SK-N-SH (cell line): ENCODE data around the gene C5orf63. TPM values are rescaled to one million over a fixed set of nuclear protein-coding genes. Genes with fewer than 3 reads are reported as not detected.
A peak's percentile ranks its signal among the peaks of the same experiment; 100 is the strongest.

Source experiments
- CTCF ChIA-PET: fragments of 300-600, 350-600 bp; formaldehyde crosslinking; extraction: SDS; loops from one replicate; lab custom pipeline; 2021; lab: Yijun Ruan, JAX
- POLR2A ChIA-PET: fragments of 350-600 bp; sonication (Branson Sonifier 250); formaldehyde crosslinking; extraction: SDS; loops from one replicate; lab custom pipeline; 2020; ENCODE audit warnings: antibody characterized with exemption, inconsistent platforms; lab: Yijun Ruan, JAX
- DNase-seq: peaks from one replicate; pipeline ENCODE4 v3.0.0; 2012
- H2AFZ ChIP-seq: fragments of 200-600 bp; sonication (generic); 2 replicates; pipeline ENCODE4 v1.8.1; 2016; ENCODE audit warnings: antibody characterized with exemption, mild to moderate bottlenecking, low read depth
- H3F3A ChIP-seq: fragments of 200-600 bp; sonication (generic); replicated peaks from 2 replicates; pipeline ENCODE3; 2016; ENCODE audit warnings: antibody characterized with exemption, mild to moderate bottlenecking; ENCODE audit not compliant: insufficient read depth
- H3K27ac ChIP-seq, 2 experiments: fragments of 200-500 bp in 1 of 2; fragments of 200-600 bp in 1 of 2; sonication (Bioruptor generic) in 1 of 2; sonication (generic), shearing (Covaris generic) in 1 of 2; 2 replicates each; pipeline versions ENCODE4 v1.5.1 to v1.6.1; 2014 to 2016; ENCODE audit warnings: low read depth in 2 of 2, inconsistent platforms in 1 of 2, low read length in 1 of 2, mild to moderate bottlenecking in 1 of 2, mixed read lengths in 1 of 2
- H3K27me3 ChIP-seq: fragments of 200-600 bp; sonication (generic), shearing (Covaris generic); 2 replicates; pipeline ENCODE4 v1.6.1; 2016; ENCODE audit warnings: mixed run types; ENCODE audit not compliant: insufficient read depth
- H3K36me3 ChIP-seq, 2 experiments: fragments of 200-500 bp in 1 of 2; fragments of 200-600 bp in 1 of 2; sonication (Bioruptor generic) in 1 of 2; sonication (generic) in 1 of 2; replicated peaks in 1 of 2; 2 replicates each; pipeline versions ENCODE3 to v1.5.1; 2014 to 2016; ENCODE audit warnings: low read length in 1 of 2, mild to moderate bottlenecking in 1 of 2; ENCODE audit not compliant: insufficient read depth in 2 of 2, control insufficient read depth in 1 of 2
- H3K4me1 ChIP-seq, 2 experiments: fragments of 200-500 bp in 1 of 2; fragments of 200-600 bp in 1 of 2; sonication (Bioruptor generic) in 1 of 2; sonication (generic), shearing (Covaris generic) in 1 of 2; 2 replicates each; pipeline versions ENCODE4 v1.5.1 to v1.6.1; 2014 to 2016; ENCODE audit warnings: low read depth in 1 of 2, low read length in 1 of 2, mixed run types in 1 of 2; ENCODE audit not compliant: insufficient read depth in 2 of 2, control insufficient read depth in 1 of 2
- H3K4me2 ChIP-seq: fragments of 200-600 bp; sonication (generic), shearing (Covaris generic); 2 replicates; pipeline ENCODE4 v1.6.1; 2017; ENCODE audit warnings: mixed run types
- H3K4me3 ChIP-seq, 2 experiments: fragments of 200-500 bp in 1 of 2; fragments of 200-600 bp in 1 of 2; sonication (Bioruptor generic) in 1 of 2; sonication (generic), shearing (Covaris generic) in 1 of 2; 2 replicates each; pipeline versions ENCODE4 v1.5.1 to v1.8.1; 2014 to 2016; ENCODE audit warnings: low read depth in 2 of 2, inconsistent platforms in 1 of 2, low read length in 1 of 2, mild to moderate bottlenecking in 1 of 2, mixed read lengths in 1 of 2, moderate library complexity in 1 of 2
- H3K79me2 ChIP-seq: fragments of 200-600 bp; sonication (generic); 2 replicates; pipeline ENCODE4 v1.8.1; 2017; ENCODE audit warnings: mild to moderate bottlenecking; ENCODE audit not compliant: insufficient read depth
- H3K9ac ChIP-seq: fragments of 200-600 bp; sonication (generic); 2 replicates; pipeline ENCODE4 v1.6.1; 2017; ENCODE audit warnings: mixed run types
- H3K9me2 ChIP-seq: fragments of 200-600 bp; sonication (generic); 2 replicates; pipeline ENCODE4 v1.6.1; 2017; ENCODE audit warnings: mixed run types
- H3K9me3 ChIP-seq: fragments of 200-600 bp; sonication (generic); 2 replicates; pipeline ENCODE4 v1.6.1; 2017; ENCODE audit warnings: mixed run types, mild to moderate bottlenecking, moderate library complexity
- H4K20me1 ChIP-seq: fragments of 200-600 bp; sonication (generic); 2 replicates; pipeline ENCODE4 v1.6.1; 2017; ENCODE audit warnings: mild to moderate bottlenecking, mixed run types; ENCODE audit not compliant: insufficient read depth
- CHD2 ChIP-seq: fragments of 150-350 bp; IDR thresholded peaks from 2 replicates; pipeline ENCODE4 v1.6.1; 2018; ENCODE audit warnings: low read length; ENCODE audit not compliant: partially characterized antibody
- EZH2phosphoT487 ChIP-seq: fragments of 200-600 bp; sonication (generic); IDR thresholded peaks from 2 replicates; pipeline ENCODE4 v1.6.1; 2017; ENCODE audit warnings: low read depth, mixed run types, mild to moderate bottlenecking, antibody characterized with exemption, moderate library complexity, borderline replicate concordance
- FOSL2 ChIP-seq: IDR thresholded peaks from 2 replicates; pipeline ENCODE4 v1.4.0; 2012; ENCODE audit warnings: low read depth, mild to moderate bottlenecking, moderate library complexity, borderline replicate concordance
- JUND ChIP-seq: IDR thresholded peaks from 2 replicates; pipeline ENCODE4 v1.4.0; 2012
- MAX ChIP-seq: IDR thresholded peaks from 2 replicates; pipeline ENCODE4 v1.4.0; 2012; ENCODE audit warnings: low read depth
- NFIC ChIP-seq: IDR thresholded peaks from 2 replicates; pipeline ENCODE4 v1.4.0; 2012; ENCODE audit warnings: borderline replicate concordance
- POLR2AphosphoS5 ChIP-seq: IDR thresholded peaks from 2 replicates; pipeline ENCODE4 v1.6.1; 2012; ENCODE audit warnings: low read depth, low read length
- RFX5 ChIP-seq: IDR thresholded peaks from 2 replicates; pipeline ENCODE4 v1.6.1; 2012; ENCODE audit warnings: mild to moderate bottlenecking, improper control_type of control experiment, low read length
- RXRA ChIP-seq: IDR thresholded peaks from 2 replicates; pipeline ENCODE4 v1.4.0; 2012; ENCODE audit warnings: low read depth, mild to moderate bottlenecking, borderline replicate concordance
- USF1 ChIP-seq: IDR thresholded peaks from 2 replicates; pipeline ENCODE4 v1.4.0; 2012; ENCODE audit warnings: low read depth, borderline replicate concordance
- WGBS: methylation state at CpG from one replicate; pipeline ENCODE4 v1.1.6; 2017; ENCODE audit warnings: low lambda C conversion rate; 5-methylcytosine and 5-hydroxymethylcytosine counted together
- polyA plus RNA-seq, 3 experiments: library from polyadenylated mRNA; depleted of rRNA; stranded (reverse); fragments of >200 nt; gene quantifications; 2 replicates each; pipeline ENCODE4 v1.2.3, GENCODE V29; 2012
- TF ChIP-seq, protein P1 (sequence below): fragments of 150-350 bp; IDR thresholded peaks from 2 replicates; pipeline ENCODE4 v1.6.1; 2017; ENCODE audit warnings: antibody characterized with exemption, low read length, low read depth, borderline replicate concordance
- TF ChIP-seq, protein P2 (sequence below): IDR thresholded peaks from 2 replicates; pipeline ENCODE4; 2012
- TF ChIP-seq, protein P3 (sequence below): IDR thresholded peaks from 2 replicates; pipeline ENCODE4 v1.4.0; 2012; ENCODE audit warnings: low read depth, borderline replicate concordance

Gene C5orf63
- polyA plus RNA-seq, 1 of the 3 experiments (the other 2 are of a cell fraction) = 3.6 TPM

- H3K4me1 ChIP-seq = peaks cover 3 to 7% of the 10 kb centered on the region in 2 experiments; a peak in 2 of 4 replicates
- CTCF ChIA-PET = interaction anchor here (1.1 to 1.2 kb wide), 2 partner anchors 9 to 12 kb away, joined by 3 to 4 read pairs; no protein-coding TSS in a partner anchor
Measured at GRCh38 chr5:127074466-127074865, 1.2 kb upstream of the C5orf63 start.

GRCh38 chr5:127070243-127070642 lies 3.1 kb downstream of the C5orf63 start:
- Histone ChIP-seq H3K27me3 (no peaks in the 10 kb centered on the region), H3K27ac (no peak overlapping the region), H3K4me3 (no peak overlapping the region), H3K9ac (no peak overlapping the region), H3K4me2 (no peak overlapping the region), H3F3A (peaks cover 2% of the 10 kb centered on the region), H3K9me3 (no peaks in the 10 kb centered on the region), H3K79me2 (no peaks in the 10 kb centered on the region), H3K36me3 (peaks cover 0 to 3% of the 10 kb centered on the region in 2 experiments), H4K20me1 (no peaks in the 10 kb centered on the region), H3K4me1 (peaks cover 0 to 3% of the 10 kb centered on the region in 2 experiments; a peak in 2 of 4 replicates), H3K9me2 (no peaks in the 10 kb centered on the region), H2AFZ (no peak overlapping the region)
- ChIA-PET CTCF (no interaction called here), POLR2A (no interaction called here)
- WGBS = 90% methylated on average over 2 of the region's 2 CpGs
- DNase-seq = no peak
- TF ChIP-seq CHD2 = no peak

More at GRCh38 chr5:127074466-127074865, 1.2 kb upstream of the C5orf63 start:
- no peaks in the 10 kb centered on the region for H3K79me2 ChIP-seq
- no peak overlapping the region for H3K27ac ChIP-seq
- no peaks in the 10 kb centered on the region for H4K20me1 ChIP-seq
- H3K4me3 ChIP-seq = no peak overlapping the region
- no peaks in the 10 kb centered on the region for H3K36me3 ChIP-seq
- no peaks in the 10 kb centered on the region for H3K9me3 ChIP-seq
- H3K27me3 ChIP-seq = no peaks in the 10 kb centered on the region
- DNase-seq = no peak
- H3K9ac ChIP-seq = no peak overlapping the region
- TF ChIP-seq, protein P1, sequence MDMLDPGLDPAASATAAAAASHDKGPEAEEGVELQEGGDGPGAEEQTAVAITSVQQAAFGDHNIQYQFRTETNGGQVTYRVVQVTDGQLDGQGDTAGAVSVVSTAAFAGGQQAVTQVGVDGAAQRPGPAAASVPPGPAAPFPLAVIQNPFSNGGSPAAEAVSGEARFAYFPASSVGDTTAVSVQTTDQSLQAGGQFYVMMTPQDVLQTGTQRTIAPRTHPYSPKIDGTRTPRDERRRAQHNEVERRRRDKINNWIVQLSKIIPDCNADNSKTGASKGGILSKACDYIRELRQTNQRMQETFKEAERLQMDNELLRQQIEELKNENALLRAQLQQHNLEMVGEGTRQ = no peak
- POLR2A ChIA-PET = no interaction called here
- peaks cover 15% of the 10 kb centered on the region for H3F3A ChIP-seq
- no peaks in the 10 kb centered on the region for H3K9me2 ChIP-seq
- no peak overlapping the region for H3K4me2 ChIP-seq
- 95% methylated on average over 3 of the region's 3 CpGs for WGBS
- H2AFZ ChIP-seq = no peak overlapping the region

GRCh38 chr5:127068493-127069214 lies 4.6 kb downstream of the C5orf63 start:
- Histone ChIP-seq H3K4me2 (no peak overlapping the region), H3K36me3 (peaks cover 0 to 4% of the 10 kb centered on the region in 2 experiments), H3K4me1 (peaks cover 0 to 3% of the 10 kb centered on the region in 2 experiments; a peak in 2 of 4 replicates), H4K20me1 (no peaks in the 10 kb centered on the region), H3F3A (no peaks in the 10 kb centered on the region), H3K9me2 (no peaks in the 10 kb centered on the region), H3K4me3 (no peak overlapping the region), H3K27me3 (no peaks in the 10 kb centered on the region), H3K9me3 (no peaks in the 10 kb centered on the region), H3K9ac (no peak overlapping the region), H3K79me2 (no peaks in the 10 kb centered on the region), H2AFZ (no peak overlapping the region), H3K27ac (no peak overlapping the region)
- ChIA-PET CTCF (no interaction called here), POLR2A (no interaction called here)
- DNase-seq = no peak
- WGBS = 50% methylated on average over 2 of the region's 2 CpGs
- TF ChIP-seq RXRA = no peak
- TF ChIP-seq FOSL2 = peak; percentile 31; the same call in 1 of the 2 replicates
- no peak for TF ChIP-seq RFX5
- no peak for TF ChIP-seq EZH2phosphoT487
- TF ChIP-seq, protein P1 = no peak
- TF ChIP-seq POLR2AphosphoS5 = no peak
- TF ChIP-seq, protein P2, sequence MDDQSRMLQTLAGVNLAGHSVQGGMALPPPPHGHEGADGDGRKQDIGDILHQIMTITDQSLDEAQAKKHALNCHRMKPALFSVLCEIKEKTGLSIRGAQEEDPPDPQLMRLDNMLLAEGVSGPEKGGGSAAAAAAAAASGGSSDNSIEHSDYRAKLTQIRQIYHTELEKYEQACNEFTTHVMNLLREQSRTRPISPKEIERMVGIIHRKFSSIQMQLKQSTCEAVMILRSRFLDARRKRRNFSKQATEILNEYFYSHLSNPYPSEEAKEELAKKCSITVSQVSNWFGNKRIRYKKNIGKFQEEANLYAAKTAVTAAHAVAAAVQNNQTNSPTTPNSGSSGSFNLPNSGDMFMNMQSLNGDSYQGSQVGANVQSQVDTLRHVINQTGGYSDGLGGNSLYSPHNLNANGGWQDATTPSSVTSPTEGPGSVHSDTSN = 0 out of 2 replicates have a peak, but pooled peaks have one; percentile 34
- TF ChIP-seq USF1 = no peak
- TF ChIP-seq, protein P3, sequence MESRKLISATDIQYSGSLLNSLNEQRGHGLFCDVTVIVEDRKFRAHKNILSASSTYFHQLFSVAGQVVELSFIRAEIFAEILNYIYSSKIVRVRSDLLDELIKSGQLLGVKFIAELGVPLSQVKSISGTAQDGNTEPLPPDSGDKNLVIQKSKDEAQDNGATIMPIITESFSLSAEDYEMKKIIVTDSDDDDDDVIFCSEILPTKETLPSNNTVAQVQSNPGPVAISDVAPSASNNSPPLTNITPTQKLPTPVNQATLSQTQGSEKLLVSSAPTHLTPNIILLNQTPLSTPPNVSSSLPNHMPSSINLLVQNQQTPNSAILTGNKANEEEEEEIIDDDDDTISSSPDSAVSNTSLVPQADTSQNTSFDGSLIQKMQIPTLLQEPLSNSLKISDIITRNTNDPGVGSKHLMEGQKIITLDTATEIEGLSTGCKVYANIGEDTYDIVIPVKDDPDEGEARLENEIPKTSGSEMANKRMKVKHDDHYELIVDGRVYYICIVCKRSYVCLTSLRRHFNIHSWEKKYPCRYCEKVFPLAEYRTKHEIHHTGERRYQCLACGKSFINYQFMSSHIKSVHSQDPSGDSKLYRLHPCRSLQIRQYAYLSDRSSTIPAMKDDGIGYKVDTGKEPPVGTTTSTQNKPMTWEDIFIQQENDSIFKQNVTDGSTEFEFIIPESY = no peak
- TF ChIP-seq NFIC = peak; percentile 90
- TF ChIP-seq JUND = peak; percentile 20; the same call in 1 of the 2 replicates
- TF ChIP-seq MAX = no peak
